ENCODE measurements around the gene UNC5CL. TPM values are rescaled to one million over a fixed set of nuclear protein-coding genes. Genes with fewer than 3 reads are reported as not detected.
A peak's percentile ranks its signal among the peaks of the same experiment; 100 is the strongest.

The UNC5CL gene
- total RNA-seq, 1 experiment from 2014 or later, result 0.41 TPM

DNA sequence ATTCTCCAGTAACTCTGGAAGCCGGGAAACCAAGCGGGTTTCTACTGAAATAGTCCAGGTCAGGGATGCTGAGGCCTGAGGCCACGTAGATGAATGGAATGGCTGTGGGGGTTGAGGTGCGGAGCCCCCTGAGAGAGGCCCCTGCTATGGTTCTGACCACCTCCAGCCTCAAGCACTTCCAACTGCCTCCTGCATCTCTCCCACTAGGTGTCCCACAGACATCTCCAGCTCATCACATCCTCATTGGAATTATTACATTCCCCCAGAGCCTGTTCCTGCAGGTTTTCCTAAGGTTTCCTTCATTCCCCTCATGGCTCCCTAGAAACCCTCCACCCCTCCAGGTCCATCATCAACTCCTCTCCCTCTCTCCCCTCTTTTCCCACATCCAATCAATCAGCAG lies 48.7 kb downstream of the UNC5CL start:
- no peak for DNase-seq (ENCODE audit: low spot score)
- POLR2A ChIA-PET (ENCODE audit: low non-redundant PET), result no interaction called here
- TF ChIP-seq, protein P1, sequence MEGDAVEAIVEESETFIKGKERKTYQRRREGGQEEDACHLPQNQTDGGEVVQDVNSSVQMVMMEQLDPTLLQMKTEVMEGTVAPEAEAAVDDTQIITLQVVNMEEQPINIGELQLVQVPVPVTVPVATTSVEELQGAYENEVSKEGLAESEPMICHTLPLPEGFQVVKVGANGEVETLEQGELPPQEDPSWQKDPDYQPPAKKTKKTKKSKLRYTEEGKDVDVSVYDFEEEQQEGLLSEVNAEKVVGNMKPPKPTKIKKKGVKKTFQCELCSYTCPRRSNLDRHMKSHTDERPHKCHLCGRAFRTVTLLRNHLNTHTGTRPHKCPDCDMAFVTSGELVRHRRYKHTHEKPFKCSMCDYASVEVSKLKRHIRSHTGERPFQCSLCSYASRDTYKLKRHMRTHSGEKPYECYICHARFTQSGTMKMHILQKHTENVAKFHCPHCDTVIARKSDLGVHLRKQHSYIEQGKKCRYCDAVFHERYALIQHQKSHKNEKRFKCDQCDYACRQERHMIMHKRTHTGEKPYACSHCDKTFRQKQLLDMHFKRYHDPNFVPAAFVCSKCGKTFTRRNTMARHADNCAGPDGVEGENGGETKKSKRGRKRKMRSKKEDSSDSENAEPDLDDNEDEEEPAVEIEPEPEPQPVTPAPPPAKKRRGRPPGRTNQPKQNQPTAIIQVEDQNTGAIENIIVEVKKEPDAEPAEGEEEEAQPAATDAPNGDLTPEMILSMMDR (conservative IDR thresholded peaks at IDR 0.05; ENCODE audit: low read depth, low read length), result peak; percentile 26; the same call in 1 of the 2 replicates
- TF ChIP-seq EZH2 (IDR thresholded peaks at IDR 0.05; ENCODE audit: borderline replicate concordance, low read depth, low read length, poor library complexity, severe bottlenecking), result no peak
- no peak overlapping the region for H3K4me3 ChIP-seq (ENCODE audit: low read depth, low read length, poor library complexity, severe bottlenecking)
- peaks cover 19% of the 10 kb centered on the region for H3K27me3 ChIP-seq (replicated peaks; ENCODE audit: insufficient read depth, low read depth, low read length, poor library complexity)
- no peak overlapping the region for H3K27ac ChIP-seq (ENCODE audit: low read depth, low read length, poor library complexity, severe bottlenecking)
- CTCF ChIA-PET, result no interaction called here
- H3K36me3 ChIP-seq (ENCODE audit: insufficient read depth, low read length, poor library complexity, severe bottlenecking), result no peaks in the 10 kb centered on the region
- BruUV-seq (replicated peaks), result no TSS peak
- H3K9me3 ChIP-seq (ENCODE audit: low read depth, low read length, poor library complexity, severe bottlenecking), result no peaks in the 10 kb centered on the region
- no peaks in the 10 kb centered on the region for H3K4me1 ChIP-seq (ENCODE audit: insufficient read depth, low read length, poor library complexity, severe bottlenecking)
- intact Hi-C loops (cut with micrococcal nuclease; ENCODE audit: unreplicated experiment), result no loop called here

DNA sequence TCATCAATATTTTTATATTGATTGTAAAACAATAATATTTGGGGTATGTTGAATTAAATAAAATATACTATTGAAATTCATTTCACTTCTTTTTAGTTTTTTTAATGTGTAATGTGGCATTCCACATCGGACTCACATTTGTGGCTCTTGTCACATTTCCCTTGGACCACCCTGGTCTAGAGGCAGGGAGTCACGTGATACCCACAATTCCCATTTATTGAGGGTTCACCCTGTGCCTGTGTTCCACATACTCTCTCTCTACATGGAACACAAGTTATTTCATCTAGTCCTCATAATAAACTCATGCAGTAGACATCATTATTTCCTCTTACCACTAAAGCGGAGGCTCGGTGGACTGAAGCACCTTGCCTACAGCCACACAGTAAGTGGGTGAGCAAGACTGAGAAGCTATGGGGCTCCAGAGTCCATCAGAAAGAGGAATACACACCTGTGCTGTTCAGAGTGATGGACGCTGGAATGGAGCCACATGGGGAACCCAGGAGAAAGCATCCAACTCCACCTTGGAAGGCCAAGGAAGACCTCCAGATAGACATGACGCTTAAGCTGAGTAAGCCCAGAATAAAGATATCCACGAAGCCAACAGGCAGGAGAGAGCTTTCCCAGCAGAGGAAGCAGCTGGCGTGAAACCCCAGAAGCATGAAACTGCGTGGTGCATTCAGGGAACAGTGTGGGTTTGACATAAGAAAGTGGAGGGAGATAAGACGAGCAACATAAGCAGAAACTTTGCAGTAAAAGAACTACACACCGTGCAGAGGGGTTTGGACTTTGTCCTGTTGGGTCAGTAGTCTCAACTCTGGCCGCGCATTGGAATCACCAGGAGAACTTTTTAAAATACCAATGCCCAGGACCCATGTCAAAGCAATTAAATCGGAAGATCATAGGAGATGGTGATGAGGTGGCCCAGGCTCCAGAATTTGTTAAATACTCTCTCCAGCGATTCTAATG lies 49.5 kb downstream of the UNC5CL start:
- Histone ChIP-seq H3K4me1 (ENCODE audit: insufficient read depth, low read length, poor library complexity, severe bottlenecking) (no peaks in the 10 kb centered on the region), H3K36me3 (ENCODE audit: insufficient read depth, low read length, poor library complexity, severe bottlenecking) (no peaks in the 10 kb centered on the region), H3K27me3 (replicated peaks; ENCODE audit: insufficient read depth, low read depth, low read length, poor library complexity) (peaks cover 19% of the 10 kb centered on the region), H3K27ac (ENCODE audit: low read depth, low read length, poor library complexity, severe bottlenecking) (no peak overlapping the region), H3K9me3 (ENCODE audit: low read depth, low read length, poor library complexity, severe bottlenecking) (no peaks in the 10 kb centered on the region), H3K4me3 (ENCODE audit: low read depth, low read length, poor library complexity, severe bottlenecking) (no peak overlapping the region)
- ChIA-PET POLR2A (ENCODE audit: low non-redundant PET) (interaction anchor here (0.7 kb wide), 1 partner anchor 61 kb away, joined by 4 read pairs; no protein-coding TSS in a partner anchor), CTCF (no interaction called here)
- no TSS peak for BruUV-seq (replicated peaks)
- no peak for DNase-seq (ENCODE audit: low spot score)
- TF ChIP-seq, protein P1 (conservative IDR thresholded peaks at IDR 0.05; ENCODE audit: low read depth, low read length), result no peak
- no peak for TF ChIP-seq EZH2 (IDR thresholded peaks at IDR 0.05; ENCODE audit: borderline replicate concordance, low read depth, low read length, poor library complexity, severe bottlenecking)
- intact Hi-C loops (cut with micrococcal nuclease; ENCODE audit: unreplicated experiment), result no loop called here

DNA sequence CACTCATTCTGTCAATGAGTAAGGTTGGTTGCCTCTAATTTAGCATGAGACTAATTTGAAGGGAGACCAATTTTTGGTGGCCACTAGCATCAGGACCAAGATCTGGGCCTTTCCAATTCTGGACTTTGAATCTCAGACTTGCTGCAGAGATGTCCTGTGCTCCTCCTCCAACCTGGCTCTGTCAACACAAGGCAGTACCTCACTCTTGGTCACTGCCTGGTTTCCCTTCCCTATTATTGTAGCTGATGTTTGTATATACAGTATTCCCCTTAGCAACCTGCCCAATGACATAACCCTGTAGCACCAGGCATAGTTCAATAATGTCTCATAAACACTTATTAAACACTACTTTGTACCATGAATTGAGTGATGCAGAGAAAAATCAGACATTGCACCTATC lies 50.4 kb downstream of the UNC5CL start:
- CTCF ChIA-PET, result no interaction called here
- Histone ChIP-seq H3K27ac (ENCODE audit: low read depth, low read length, poor library complexity, severe bottlenecking) (no peak overlapping the region), H3K27me3 (replicated peaks; ENCODE audit: insufficient read depth, low read depth, low read length, poor library complexity) (peaks cover 19% of the 10 kb centered on the region), H3K36me3 (ENCODE audit: insufficient read depth, low read length, poor library complexity, severe bottlenecking) (no peaks in the 10 kb centered on the region), H3K4me1 (ENCODE audit: insufficient read depth, low read length, poor library complexity, severe bottlenecking) (no peaks in the 10 kb centered on the region), H3K4me3 (ENCODE audit: low read depth, low read length, poor library complexity, severe bottlenecking) (no peak overlapping the region), H3K9me3 (ENCODE audit: low read depth, low read length, poor library complexity, severe bottlenecking) (no peaks in the 10 kb centered on the region)
- no TSS peak for BruUV-seq (replicated peaks)
- DNase-seq (ENCODE audit: low spot score), result no peak
- intact Hi-C loops (cut with micrococcal nuclease; ENCODE audit: unreplicated experiment), result no loop called here
- TF ChIP-seq EZH2 (IDR thresholded peaks at IDR 0.05; ENCODE audit: borderline replicate concordance, low read depth, low read length, poor library complexity, severe bottlenecking), result no peak
- TF ChIP-seq, protein P1 (conservative IDR thresholded peaks at IDR 0.05; ENCODE audit: low read depth, low read length), result no peak
- POLR2A ChIA-PET (ENCODE audit: low non-redundant PET), result interaction anchor here (0.7 kb wide), 1 partner anchor 60 kb away, joined by 4 read pairs; no protein-coding TSS in a partner anchor
